H1 (cell line): ENCODE data around the gene TP53I11. TPM values are rescaled to one million over a fixed set of nuclear protein-coding genes. Genes with fewer than 3 reads are reported as not detected.

Experiments used
- CTCF ChIA-PET: fragments of 300-600 bp; sonication (Branson Sonifier 250); formaldehyde crosslinking; loops from one replicate; lab custom pipeline; 2021; ENCODE audit not compliant: partially characterized antibody; lab: Charles Lee
- POLR2A ChIA-PET: fragments of 300-600 bp; sonication (Branson Sonifier 250); formaldehyde crosslinking; loops from one replicate; lab custom pipeline; 2021; ENCODE audit warnings: inconsistent platforms; ENCODE audit not compliant: partially characterized antibody; lab: Charles Lee
- DNase-seq, 2 experiments: peaks; one replicate each; pipeline versions ENCODE4 v3.0.0 to v3.0.0-alpha.2; 2010 to 2022; ENCODE audit warnings: low spot score in 2 of 2, low read depth in 1 of 2, mixed read lengths in 1 of 2
- FAIRE-seq: peaks from 2 replicates; lab custom pipeline; 2011; peaks lifted over from hg19 to GRCh38; lab: Jason Lieb, UNC
- H2AFZ ChIP-seq: 2 replicates; pipeline ENCODE4 v1.8.1; 2012; ENCODE audit warnings: low read length, inconsistent platforms
- H2AK5ac ChIP-seq: 2 replicates; pipeline ENCODE4 v1.6.1; 2013; ENCODE audit warnings: low read depth, low read length
- H2BK120ac ChIP-seq: replicated peaks from 2 replicates; pipeline ENCODE3; 2013; ENCODE audit warnings: low read depth, low read length, inconsistent platforms
- H2BK12ac ChIP-seq: 2 replicates; pipeline ENCODE4 v1.6.1; 2013; ENCODE audit warnings: low read depth, low read length
- H2BK15ac ChIP-seq: 2 replicates; pipeline ENCODE4 v1.6.1; 2013; ENCODE audit warnings: low read length
- H2BK20ac ChIP-seq: 2 replicates; pipeline ENCODE4 v1.6.1; 2013; ENCODE audit warnings: low read length
- H2BK5ac ChIP-seq: 2 replicates; pipeline ENCODE4 v1.6.1; 2013; ENCODE audit warnings: low read depth, low read length
- H3K14ac ChIP-seq: 2 replicates; pipeline ENCODE4 v1.6.1; 2013; ENCODE audit warnings: inconsistent platforms; ENCODE audit not compliant: insufficient read length
- H3K18ac ChIP-seq: 2 replicates; pipeline ENCODE4 v1.6.1; 2013; ENCODE audit warnings: low read length; ENCODE audit errors: extremely low read depth
- H3K23ac ChIP-seq: 2 replicates; pipeline ENCODE4 v1.6.1; 2013; ENCODE audit warnings: inconsistent platforms; ENCODE audit not compliant: insufficient read length
- H3K23me2 ChIP-seq: 2 replicates; pipeline ENCODE4 v1.6.1; 2013; ENCODE audit warnings: low read depth, low read length
- H3K27ac ChIP-seq: 2 replicates; pipeline ENCODE4 v1.6.1; 2011; ENCODE audit warnings: low read depth, low read length, inconsistent platforms
- H3K27me3 ChIP-seq, 4 experiments: replicated peaks in 1 of 4; 1 replicate in 1 of 4; 2 replicates in 3 of 4; pipeline versions ENCODE4 v1.6.1 to v1.8.1; 2011 to 2013; ENCODE audit warnings: low read length in 3 of 4, mild to moderate bottlenecking in 3 of 4, inconsistent platforms in 2 of 4, mixed read lengths in 2 of 4, moderate library complexity in 1 of 4; ENCODE audit not compliant: control insufficient read depth in 3 of 4, insufficient read depth in 3 of 4; ENCODE audit errors: extremely low read depth in 1 of 4
- H3K36me3 ChIP-seq, 4 experiments: 2 replicates each; pipeline versions ENCODE4 v1.6.1 to v1.8.1; 2011 to 2013; ENCODE audit warnings: mild to moderate bottlenecking in 4 of 4, low read length in 3 of 4, moderate library complexity in 2 of 4, control low read depth in 1 of 4, inconsistent platforms in 1 of 4; ENCODE audit not compliant: insufficient read depth in 4 of 4, control insufficient read depth in 2 of 4
- H3K4ac ChIP-seq: replicated peaks from 2 replicates; pipeline ENCODE3; 2013; ENCODE audit warnings: low read length, low read depth, mixed read lengths, inconsistent platforms; ENCODE audit not compliant: insufficient read length
- H3K4me1 ChIP-seq, 4 experiments: replicated peaks in 1 of 4; 1 replicate in 1 of 4; 2 replicates in 3 of 4; pipeline versions ENCODE4 v1.6.1 to v1.8.1; 2011 to 2013; ENCODE audit warnings: low read length in 3 of 4, inconsistent platforms in 2 of 4, mixed read lengths in 1 of 4; ENCODE audit not compliant: insufficient read depth in 4 of 4, control insufficient read depth in 3 of 4
- H3K4me2 ChIP-seq, 2 experiments: 2 replicates each; pipeline versions ENCODE4 v1.6.1 to v1.8.1; 2011 to 2013; ENCODE audit warnings: low read depth in 2 of 2, low read length in 2 of 2, control low read depth in 1 of 2, inconsistent platforms in 1 of 2, mild to moderate bottlenecking in 1 of 2; ENCODE audit not compliant: insufficient read depth in 1 of 2
- H3K4me3 ChIP-seq, 4 experiments: fragments of 200-600, 300-600 bp in 1 of 4; sonication (generic), shearing (Covaris generic), sonication (Bioruptor Twin) in 1 of 4; 2 replicates each; pipeline versions ENCODE4 v1.5.1 to v1.8.1; 2011 to 2016; ENCODE audit warnings: low read length in 4 of 4, low read depth in 3 of 4, control low read depth in 2 of 4, inconsistent platforms in 2 of 4, mild to moderate bottlenecking in 2 of 4, mixed read lengths in 1 of 4, moderate library complexity in 1 of 4; ENCODE audit not compliant: insufficient read depth in 2 of 4; ENCODE audit errors: extremely low read depth in 1 of 4
- H3K56ac ChIP-seq: replicated peaks from 2 replicates; pipeline ENCODE3; 2013; ENCODE audit warnings: low read depth, mild to moderate bottlenecking, mixed read lengths, low read length, inconsistent platforms; ENCODE audit not compliant: insufficient read length
- H3K79me1 ChIP-seq: 2 replicates; pipeline ENCODE4 v1.6.1; 2013; ENCODE audit warnings: low read depth, low read length, control low read depth
- H3K79me2 ChIP-seq, 2 experiments: 2 replicates each; pipeline versions ENCODE4 v1.6.1 to v1.8.1; 2012 to 2013; ENCODE audit warnings: low read length in 2 of 2, mild to moderate bottlenecking in 2 of 2, inconsistent platforms in 1 of 2; ENCODE audit not compliant: insufficient read depth in 2 of 2, control insufficient read depth in 1 of 2
- H3K9ac ChIP-seq, 4 experiments: replicated peaks in 1 of 4; 1 replicate in 1 of 4; 2 replicates in 3 of 4; pipeline versions ENCODE4 v1.6.1 to v1.8.1; 2011 to 2013; ENCODE audit warnings: low read depth in 3 of 4, low read length in 3 of 4, control low read depth in 2 of 4, mild to moderate bottlenecking in 2 of 4, moderate library complexity in 2 of 4, inconsistent platforms in 1 of 4; ENCODE audit errors: extremely low read depth in 1 of 4
- H3K9me3 ChIP-seq, 2 experiments: 2 replicates each; pipeline versions ENCODE4 v1.6.1 to v1.8.1; 2012 to 2013; ENCODE audit warnings: mild to moderate bottlenecking in 2 of 2, moderate library complexity in 2 of 2, control low read depth in 1 of 2, inconsistent platforms in 1 of 2, low read depth in 1 of 2, low read length in 1 of 2, mixed read lengths in 1 of 2; ENCODE audit not compliant: insufficient read depth in 2 of 2
- H4K20me1 ChIP-seq, 2 experiments: replicated peaks in 1 of 2; 2 replicates each; pipeline versions ENCODE3 to v1.8.1; 2011 to 2013; ENCODE audit warnings: inconsistent platforms in 2 of 2, low read length in 2 of 2, mild to moderate bottlenecking in 1 of 2; ENCODE audit not compliant: insufficient read depth in 2 of 2, control insufficient read depth in 1 of 2
- H4K5ac ChIP-seq: 2 replicates; pipeline ENCODE4 v1.6.1; 2013; ENCODE audit warnings: low read length, low read depth, mixed read lengths, inconsistent platforms; ENCODE audit not compliant: insufficient read length
- H4K8ac ChIP-seq: 2 replicates; pipeline ENCODE4 v1.8.0; 2013; ENCODE audit warnings: mild to moderate bottlenecking, moderate library complexity, low read length, inconsistent platforms; ENCODE audit not compliant: insufficient read depth; ENCODE audit errors: extremely low read depth
- H4K91ac ChIP-seq: replicated peaks from 2 replicates; pipeline ENCODE3; 2013; ENCODE audit warnings: low read length, mixed read lengths, inconsistent platforms; ENCODE audit not compliant: insufficient read length
- ASH2L ChIP-seq: fragments of 200-600, 300-600 bp; sonication (generic); IDR thresholded peaks from one replicate; pipeline ENCODE4 v1.7.1; 2017; ENCODE audit warnings: low read length
- RAD21 ChIP-seq, 2 experiments: IDR thresholded peaks in 1 of 2; conservative IDR thresholded peaks in 1 of 2; 2 replicates each; pipeline ENCODE4 v1.6.1; 2011; ENCODE audit warnings: low read depth in 2 of 2, low read length in 2 of 2, improper control_type of control experiment in 1 of 2, inconsistent platforms in 1 of 2, mild to moderate bottlenecking in 1 of 2, moderate library complexity in 1 of 2
- YY1 ChIP-seq: IDR thresholded peaks from 2 replicates; pipeline ENCODE4 v1.6.1; 2011; ENCODE audit warnings: low read depth, mild to moderate bottlenecking, low read length
- WGBS, 2 experiments: shearing (Covaris generic) in 1 of 2; methylation state at CpG; one replicate each; pipeline versions ENCODE4 v1.1.6 to v1.1.7; 2013 to 2015; ENCODE audit warnings: low lambda C conversion rate in 2 of 2, mixed read lengths in 2 of 2, inconsistent platforms in 1 of 2, low coverage in 1 of 2, missing lambda C conversion rate in 1 of 2; ENCODE audit not compliant: insufficient replicate concordance in 2 of 2, insufficient coverage in 1 of 2, insufficient read length in 1 of 2; ENCODE audit errors: extremely low coverage in 1 of 2, missing lambda C conversion rate in 1 of 2; 5-methylcytosine and 5-hydroxymethylcytosine counted together
- polyA plus RNA-seq, 7 experiments: library from polyadenylated mRNA; depleted of rRNA in 3 of 7; stranded (reverse) in 5 of 7; unstranded in 2 of 7; fragments of >200 nt in 5 of 7; fragments of 200-250 nt in 2 of 7; gene quantifications; 1 replicate in 5 of 7; 2 replicates in 1 of 7; 4 replicates in 1 of 7; pipeline versions ENCODE4 v1.2.1 to v1.2.3, GENCODE V29; 2011 to 2013; ENCODE audit warnings: missing spikeins in 2 of 7, mixed read lengths in 2 of 7
- total RNA-seq: library from RNA; stranded (reverse); fragmentation: NEBNext Ultra II Directional; extraction: Animal tissue kit (Norgen Biotek cat#: 25700); gene quantifications from 2 replicates; pipeline ENCODE4 v1.2.1, GENCODE V29; 2021
- TF ChIP-seq, protein P1 (sequence below), 3 experiments: IDR thresholded peaks; 1 replicate in 2 of 3; 2 replicates in 1 of 3; pipeline versions ENCODE4 v1.5.1 to v1.6.1; 2011; ENCODE audit warnings: low read length in 3 of 3, mild to moderate bottlenecking in 3 of 3, inconsistent platforms in 2 of 3, low read depth in 1 of 3, moderate library complexity in 1 of 3; ENCODE audit not compliant: insufficient read depth in 1 of 3; ENCODE audit errors: control extremely low read depth in 1 of 3

TP53I11 gene
- total and polyA plus RNA-seq, 2 of the 8 experiments (the other 6 are each of a cell fraction or from before 2014, with no cell fraction given) = 34.0 to 46.3 TPM

DNA sequence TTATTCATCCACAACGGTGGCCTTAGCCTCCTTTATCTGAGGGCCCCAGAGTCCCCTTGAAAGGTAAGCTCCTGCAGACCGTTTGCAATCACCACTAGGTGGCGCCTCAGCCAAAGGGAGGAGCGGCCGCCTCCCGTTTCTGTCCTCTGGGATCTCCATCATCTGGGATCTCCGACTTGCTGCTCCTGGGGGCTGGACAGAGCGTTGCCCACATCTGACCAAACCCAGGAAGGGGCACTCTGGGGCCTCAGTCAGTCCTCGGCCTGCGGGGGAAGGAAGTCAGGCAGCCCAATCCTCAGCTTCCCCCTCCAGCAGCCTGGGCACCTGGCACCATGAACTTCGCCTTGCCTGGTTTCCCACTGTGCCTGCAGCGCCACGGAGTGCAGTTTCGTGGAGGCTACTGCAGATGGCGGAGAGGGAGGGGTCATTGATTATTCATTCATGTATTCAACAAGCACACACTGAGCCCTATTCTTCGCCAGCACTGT is 23.5 kb downstream of the TP53I11 start:
- Histone ChIP-seq H4K5ac (no peak overlapping the region), H2BK120ac (no peak overlapping the region), H2BK12ac (peak overlapping the region; percentile 75; the same call in 1 of the 2 replicates), H3K14ac (no peak overlapping the region), H3K4me3 (peak overlapping the region in 1 of 4 experiments; percentile 20; a peak in 1 of 8 replicates), H3K23ac (no peak overlapping the region), H4K20me1 (no peaks in the 10 kb centered on the region), H3K4me2 (peak overlapping the region in 1 of 2 experiments; percentile 41; a peak in 2 of 4 replicates), H2BK20ac (no peak overlapping the region), H3K23me2 (no peaks in the 10 kb centered on the region), H3K79me2 (no peaks in the 10 kb centered on the region), H4K8ac (no peak overlapping the region), H3K27me3 (no peaks in the 10 kb centered on the region), H2AFZ (no peak overlapping the region), H3K27ac (no peak overlapping the region), H3K4ac (no peak overlapping the region), H3K36me3 (no peaks in the 10 kb centered on the region), H4K91ac (no peak overlapping the region), H3K9me3 (no peaks in the 10 kb centered on the region), H3K9ac (no peak overlapping the region), H3K18ac (peak overlapping the region; percentile 73), H2BK15ac (no peak overlapping the region), H2BK5ac (0 out of 2 replicates have a peak overlapping the region, but pooled peaks have one; percentile 5), H3K56ac (no peak overlapping the region), H3K79me1 (no peaks in the 10 kb centered on the region), H3K4me1 (peaks cover 0 to 18% (median 13%) of the 10 kb centered on the region in 4 experiments; a peak in 6 of 7 replicates), H2AK5ac (no peak overlapping the region)
- POLR2A ChIA-PET = interaction anchor here (1.0 to 4.2 kb wide), 8 partner anchors 9 to 177 kb away, joined by 3 to 19 read pairs (median 6); no protein-coding TSS in a partner anchor
- CTCF ChIA-PET = interaction anchor here (0.5 to 24.5 kb wide), 50 partner anchors 8 to 641 kb away, joined by 3 to 1347 read pairs (median 4); no protein-coding TSS in a partner anchor
- DNase-seq = peak; percentile 70 to 91
- WGBS, 2 experiments = 36% methylated on average over 16 of the region's 16 CpGs; no CpG with 5 or more reads in 1 of the 2 experiments
- no peak for TF ChIP-seq ASH2L
- TF ChIP-seq RAD21 (IDR thresholded peaks at IDR 0.05 in 1 of 2, conservative IDR thresholded peaks at IDR 0.05 in 1 of 2; ENCODE audit: low read depth in 2 of 2, low read length in 2 of 2) = peak; percentile 86 to 93
- 0 out of 2 replicates have a peak, but pooled peaks have one; percentile 49 for TF ChIP-seq YY1
- TF ChIP-seq, protein P1, sequence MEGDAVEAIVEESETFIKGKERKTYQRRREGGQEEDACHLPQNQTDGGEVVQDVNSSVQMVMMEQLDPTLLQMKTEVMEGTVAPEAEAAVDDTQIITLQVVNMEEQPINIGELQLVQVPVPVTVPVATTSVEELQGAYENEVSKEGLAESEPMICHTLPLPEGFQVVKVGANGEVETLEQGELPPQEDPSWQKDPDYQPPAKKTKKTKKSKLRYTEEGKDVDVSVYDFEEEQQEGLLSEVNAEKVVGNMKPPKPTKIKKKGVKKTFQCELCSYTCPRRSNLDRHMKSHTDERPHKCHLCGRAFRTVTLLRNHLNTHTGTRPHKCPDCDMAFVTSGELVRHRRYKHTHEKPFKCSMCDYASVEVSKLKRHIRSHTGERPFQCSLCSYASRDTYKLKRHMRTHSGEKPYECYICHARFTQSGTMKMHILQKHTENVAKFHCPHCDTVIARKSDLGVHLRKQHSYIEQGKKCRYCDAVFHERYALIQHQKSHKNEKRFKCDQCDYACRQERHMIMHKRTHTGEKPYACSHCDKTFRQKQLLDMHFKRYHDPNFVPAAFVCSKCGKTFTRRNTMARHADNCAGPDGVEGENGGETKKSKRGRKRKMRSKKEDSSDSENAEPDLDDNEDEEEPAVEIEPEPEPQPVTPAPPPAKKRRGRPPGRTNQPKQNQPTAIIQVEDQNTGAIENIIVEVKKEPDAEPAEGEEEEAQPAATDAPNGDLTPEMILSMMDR (IDR thresholded peaks at IDR 0.05; ENCODE audit: control extremely low read depth in 1 of 3, insufficient read depth in 1 of 3, low read depth in 1 of 3, low read length in 3 of 3) = peak; percentile 84 to 95 (median 93)
- no peak for FAIRE-seq
